NCI-H345 treated with DMSO at 0.1 percent for 48 hours (cell line): ENCODE data around the gene CAMSAP2.

Experiments used
- DNase-seq: peaks from one replicate; lab custom pipeline; 2025; ENCODE audit not compliant: unreplicated experiment; lab: John Stamatoyannopoulos, UW

CAMSAP2 gene

DNA sequence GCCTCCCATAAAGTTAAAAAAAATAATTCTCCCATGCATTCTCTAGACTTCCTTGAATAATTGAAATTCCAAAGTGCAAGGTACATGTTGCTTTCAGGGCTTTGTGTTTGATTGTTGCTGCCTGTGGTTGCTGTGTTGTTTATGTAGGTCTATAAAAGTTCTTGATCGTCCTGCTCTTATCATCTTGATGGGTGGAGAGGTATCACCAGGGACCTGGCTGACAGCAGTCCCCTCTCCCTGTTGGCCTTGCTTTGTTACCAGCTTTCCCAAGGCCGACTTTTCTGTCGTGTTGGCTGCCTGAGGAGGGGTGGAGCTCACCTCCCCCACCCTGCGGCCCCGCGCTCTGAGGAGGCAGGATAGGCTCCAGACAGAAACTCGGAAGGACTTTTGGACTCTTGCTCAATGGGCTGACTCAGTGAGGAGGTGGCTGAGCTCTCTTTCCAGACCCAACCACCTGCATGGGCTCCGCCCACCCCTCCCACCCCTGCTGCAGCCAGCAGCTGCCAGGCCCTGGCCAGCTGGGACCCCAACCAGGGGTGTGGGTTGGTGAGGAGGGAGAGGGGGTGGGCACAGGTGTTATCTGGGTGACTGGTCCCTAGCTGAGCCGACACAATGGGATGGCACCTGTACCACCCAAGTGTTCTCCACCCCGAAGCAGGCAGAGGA, 158.0 kb downstream of the CAMSAP2 start:
- DNase-seq = no peak

DNA sequence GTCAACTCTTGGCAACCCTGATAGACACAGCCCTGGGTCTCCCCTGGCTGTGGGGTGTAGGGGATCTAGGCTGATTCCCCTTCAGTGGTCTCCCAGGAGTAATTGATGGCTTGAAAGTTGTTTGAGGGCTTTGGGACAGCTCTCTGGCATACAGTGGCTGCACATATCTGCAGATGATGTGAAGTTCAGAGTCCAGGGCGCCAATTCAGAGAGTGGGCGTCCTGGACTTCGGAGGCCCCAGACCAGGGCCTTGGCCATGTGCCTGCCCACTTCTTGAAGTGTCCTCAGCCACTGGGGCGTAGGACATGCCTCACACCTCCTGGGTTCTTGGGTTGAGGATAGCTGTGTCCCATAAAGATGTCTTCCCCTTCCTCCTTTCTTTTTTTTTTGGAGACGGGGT, 158.6 kb downstream of the CAMSAP2 start:
- DNase-seq = no peak

DNA sequence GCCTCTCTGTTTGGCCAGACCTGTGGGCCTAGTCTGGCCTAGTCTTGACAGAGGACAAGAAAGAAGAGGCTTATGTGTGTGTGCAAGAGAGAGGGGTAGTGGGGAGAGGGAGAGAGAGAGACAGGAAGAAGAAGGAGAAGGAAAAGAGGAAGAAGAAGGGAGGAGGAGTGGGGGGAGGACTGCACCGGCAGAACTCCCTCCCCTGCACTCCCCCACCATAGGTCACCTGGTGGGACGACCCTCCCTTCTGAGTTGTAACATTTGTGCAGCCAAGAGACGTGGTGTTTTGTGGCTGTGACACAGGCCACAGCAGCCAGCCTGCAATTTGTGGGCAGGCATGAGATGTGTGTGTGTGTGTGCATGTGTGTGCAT, 160.3 kb downstream of the CAMSAP2 start:
- DNase-seq = no peak

DNA sequence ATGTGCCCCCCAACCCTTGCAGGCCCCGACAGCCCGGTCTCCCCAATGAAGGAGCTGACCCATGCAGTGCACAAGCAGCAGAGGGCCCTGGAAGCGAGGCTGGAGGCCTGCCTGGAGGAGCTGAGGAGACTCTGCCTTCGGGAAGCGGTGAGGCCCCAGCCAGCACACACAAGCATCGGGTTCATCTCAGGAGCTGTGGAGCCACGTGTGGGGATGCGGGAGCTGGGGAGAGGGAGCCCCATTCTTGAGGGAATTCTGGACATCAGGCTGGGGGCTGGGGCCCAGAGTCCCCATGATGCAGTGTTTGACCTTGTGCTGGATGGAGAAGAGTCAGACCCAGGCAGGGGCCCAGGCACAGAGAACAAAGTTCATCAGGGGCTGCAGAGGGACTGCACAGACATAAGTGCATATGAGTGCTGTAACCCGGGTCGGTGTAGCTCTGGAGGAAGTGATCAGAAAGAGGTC, 160.8 kb downstream of the CAMSAP2 start:
- DNase-seq = no peak

DNA sequence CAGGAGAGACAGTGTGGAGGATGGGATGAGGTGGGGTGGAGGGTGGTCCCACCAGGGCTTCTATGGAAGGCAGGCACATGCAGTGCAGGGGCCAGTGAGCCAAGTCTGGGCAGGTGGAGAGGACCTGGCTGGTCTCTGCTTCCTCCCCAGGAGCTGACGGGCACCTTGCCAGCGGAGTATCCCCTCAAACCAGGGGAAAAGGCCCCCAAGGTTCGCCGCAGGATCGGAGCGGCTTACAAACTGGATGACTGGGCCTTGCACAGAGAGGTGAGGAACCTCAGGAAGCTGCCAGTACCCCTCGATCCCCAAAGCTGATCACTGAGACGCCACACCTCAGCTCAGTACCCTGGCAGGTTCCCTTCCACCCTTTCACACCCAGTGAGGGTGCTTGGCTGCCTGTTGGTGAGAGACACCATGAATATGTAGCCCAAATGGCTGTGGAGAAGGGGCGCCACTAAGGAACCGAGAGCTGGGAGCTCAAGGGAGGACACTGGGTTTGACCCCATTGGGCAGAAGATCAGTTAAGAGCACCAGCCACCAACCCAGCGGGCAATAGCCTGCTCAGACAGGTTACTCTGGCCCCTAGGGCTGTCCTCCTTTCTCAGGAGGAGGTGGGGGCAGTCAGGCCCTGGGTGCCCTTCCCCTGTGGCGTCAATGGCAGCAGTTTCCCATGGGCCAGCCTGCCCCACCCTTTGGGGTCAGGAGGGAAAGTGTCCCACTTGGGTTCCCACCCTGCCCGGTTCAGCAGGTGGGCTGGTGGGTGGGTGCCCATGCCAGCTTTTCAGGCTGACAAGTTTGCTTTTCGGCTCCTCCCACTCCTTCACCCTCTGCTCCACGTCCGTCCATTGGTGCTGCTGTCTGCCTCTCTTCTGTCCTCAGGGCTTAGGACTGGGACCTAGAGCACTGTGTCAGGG, 161.5 kb downstream of the CAMSAP2 start:
- DNase-seq = no peak

DNA sequence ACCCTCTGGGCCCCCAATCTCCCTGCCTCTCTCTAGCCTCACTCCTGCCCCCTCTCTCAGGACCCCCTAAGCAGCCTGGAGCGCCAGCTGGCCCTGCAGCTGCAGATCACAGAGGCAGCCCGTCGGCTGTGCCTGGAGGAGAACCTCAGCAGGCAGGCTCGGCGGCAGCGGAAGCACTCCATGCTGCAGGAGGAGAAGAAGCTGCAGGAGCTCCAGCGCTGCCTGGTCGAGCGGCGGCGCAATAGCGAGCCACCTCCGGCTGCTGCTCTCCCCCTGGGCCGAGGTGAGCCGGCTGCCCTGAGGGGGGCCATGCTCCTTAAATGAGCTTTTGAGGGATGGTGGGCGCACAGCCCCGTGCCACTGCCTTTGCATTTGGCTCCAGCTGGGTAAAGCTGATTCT, 162.2 kb downstream of the CAMSAP2 start:
- DNase-seq = no peak

DNA sequence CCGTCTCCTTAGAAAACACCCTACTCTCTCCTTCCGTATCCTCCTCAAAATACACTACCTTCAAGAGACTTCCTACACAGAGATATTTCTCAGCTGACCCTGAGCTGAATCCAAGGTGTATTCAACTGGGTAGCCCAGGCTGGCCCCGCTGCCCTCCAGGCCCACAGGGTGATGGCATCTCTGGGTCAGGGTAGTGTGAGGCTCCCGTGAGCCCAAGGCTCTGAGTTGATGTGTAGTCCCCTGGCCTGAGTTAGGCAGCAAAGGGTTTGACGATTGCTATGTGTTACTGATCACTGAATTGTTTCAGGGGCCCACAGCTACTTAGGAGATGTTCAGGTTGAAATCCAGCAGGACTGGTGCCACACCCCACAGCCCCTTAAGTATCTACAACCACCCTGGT, 162.7 kb downstream of the CAMSAP2 start:
- DNase-seq = no peak

DNA sequence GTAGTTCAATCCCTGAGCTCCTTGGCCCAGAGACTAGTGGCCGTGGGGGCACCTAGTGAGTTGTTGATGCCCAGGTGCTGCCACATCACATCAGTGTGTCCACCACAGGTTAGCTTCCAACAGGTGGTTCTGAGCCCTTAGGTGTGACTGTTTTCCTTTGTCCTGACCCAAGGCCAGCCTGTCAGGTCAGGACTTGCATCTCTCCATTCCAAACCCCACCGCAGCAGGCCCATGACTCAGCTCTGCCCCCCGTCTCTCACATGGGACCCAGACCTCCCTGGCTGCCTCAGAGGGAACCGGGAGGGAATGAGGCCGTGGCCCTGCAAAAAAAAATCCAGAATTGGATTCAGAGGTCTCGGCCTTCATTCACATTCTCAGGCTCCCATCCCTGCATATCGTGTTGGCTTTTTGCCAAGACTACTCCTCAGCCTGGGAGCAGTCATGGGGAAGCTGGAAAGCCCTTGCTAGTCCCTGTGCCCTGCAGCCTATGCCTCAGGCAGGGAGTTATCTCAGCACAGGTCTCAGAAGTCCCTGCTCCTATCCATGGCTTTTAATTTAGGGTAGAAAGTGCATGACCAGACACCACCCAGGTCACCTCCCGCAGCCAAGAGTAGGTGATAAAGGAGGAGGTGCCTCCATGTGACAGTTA, 163.2 kb downstream of the CAMSAP2 start:
- no peak for DNase-seq

DNA sequence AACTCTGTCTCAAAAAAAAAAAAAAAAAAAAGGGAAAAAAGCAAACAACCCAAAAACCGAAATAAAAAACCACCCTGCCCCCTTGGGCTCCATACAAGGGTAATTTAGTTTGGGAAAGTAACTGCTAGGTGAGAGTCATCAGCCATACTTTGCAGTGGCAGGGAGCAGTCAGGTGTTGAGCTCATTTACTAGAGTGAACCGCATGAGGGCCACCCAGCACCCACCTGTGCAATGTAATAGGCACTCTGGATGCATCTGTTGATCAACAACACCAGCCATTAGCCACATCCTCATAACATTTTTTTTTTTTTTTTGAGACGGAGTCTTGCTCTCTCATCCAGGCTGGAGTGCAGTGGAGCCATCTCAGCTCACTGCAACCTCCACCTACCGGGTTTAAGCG, 165.1 kb downstream of the CAMSAP2 start:
- no peak for DNase-seq

DNA sequence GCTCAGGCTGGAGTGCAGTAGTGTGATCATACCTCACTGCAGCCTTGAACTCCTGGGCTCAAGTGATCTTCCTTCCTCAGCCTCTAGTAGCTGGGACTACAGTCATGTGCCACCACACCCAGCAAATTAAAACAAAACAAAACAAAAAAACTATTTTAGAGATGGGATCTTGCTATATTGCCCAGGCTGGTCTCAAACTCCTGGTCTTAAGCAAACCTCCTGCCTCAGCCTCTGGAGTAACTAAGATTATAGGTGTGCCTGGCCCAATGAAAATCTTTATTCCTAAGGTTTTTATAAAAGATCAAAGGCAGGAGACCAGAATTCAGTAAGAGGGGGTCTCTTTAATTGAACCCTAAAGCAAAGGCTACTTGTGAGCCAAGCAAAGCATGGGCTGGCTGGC, 166.1 kb downstream of the CAMSAP2 start:
- no peak for DNase-seq

DNA sequence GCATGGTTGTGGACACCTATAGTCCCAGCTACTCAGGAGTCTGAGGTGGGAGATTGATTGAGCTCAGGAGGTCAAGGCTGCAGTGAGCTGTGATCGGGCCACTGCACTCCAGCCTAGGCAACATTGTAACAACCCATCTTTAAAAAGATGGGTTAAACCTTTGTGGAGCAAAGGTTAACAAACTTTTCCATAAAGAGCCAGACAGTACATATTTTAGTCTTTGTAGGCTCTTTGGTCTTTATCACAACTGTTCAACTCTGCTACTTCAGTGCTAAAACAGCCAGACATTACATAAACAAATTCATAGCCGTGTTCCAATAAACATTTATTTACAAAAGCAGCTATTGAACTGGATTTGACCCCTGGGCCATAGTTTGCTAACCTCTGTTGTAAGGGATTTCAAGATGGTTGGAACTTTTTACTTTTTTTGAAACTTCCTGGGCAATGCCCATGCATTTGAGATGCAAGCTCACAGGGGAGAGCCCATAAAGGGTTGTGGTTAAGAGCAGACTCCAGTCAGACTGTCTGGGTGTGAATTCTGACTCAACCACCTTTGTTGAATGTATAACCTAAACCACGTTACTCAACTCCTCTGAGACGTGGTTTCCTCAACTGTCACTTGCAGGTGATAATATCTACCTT, 166.8 kb downstream of the CAMSAP2 start:
- no peak for DNase-seq

DNA sequence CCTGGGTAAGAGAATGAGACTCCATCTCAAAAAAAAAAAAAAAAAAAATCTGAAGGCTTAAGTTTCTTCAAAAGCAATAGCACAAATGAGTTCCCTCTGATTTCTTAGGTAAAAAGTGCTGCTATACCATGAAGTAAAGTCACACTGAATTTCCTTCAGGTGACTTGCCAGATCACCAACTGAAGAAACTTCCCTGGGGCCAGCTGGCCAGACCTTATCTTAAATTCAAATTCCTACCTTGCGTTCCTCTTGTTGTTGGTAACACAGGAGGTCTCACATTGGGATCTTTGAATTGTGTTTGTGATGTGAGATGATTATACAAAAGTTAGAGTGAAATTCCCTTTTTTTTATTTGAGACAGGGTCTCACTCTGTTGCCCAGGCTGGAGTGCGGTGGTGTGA, 167.8 kb downstream of the CAMSAP2 start:
- DNase-seq = no peak

DNA sequence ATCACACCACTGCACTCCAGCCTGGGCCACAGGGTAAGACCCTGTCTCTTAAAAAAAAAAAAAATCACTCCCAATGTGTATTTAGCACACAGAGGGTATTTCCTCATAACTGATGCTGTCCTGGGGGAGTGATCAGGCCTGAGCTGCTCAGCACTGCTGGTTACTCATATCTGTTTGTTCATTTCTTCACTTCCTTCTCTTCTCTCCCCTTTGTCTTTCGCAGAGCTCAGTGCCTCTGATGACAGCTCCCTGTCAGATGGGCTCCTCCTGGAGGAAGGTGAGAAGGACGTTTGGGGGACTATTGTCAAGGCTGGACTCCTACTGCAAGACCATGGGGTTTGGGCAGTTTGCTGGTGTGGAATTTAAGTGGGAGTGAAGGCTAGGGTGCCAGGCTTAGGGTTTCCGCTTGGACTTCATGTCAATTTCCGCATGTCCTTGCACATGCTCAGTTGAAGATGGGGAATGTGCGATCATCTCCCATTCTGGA, 169.0 kb downstream of the CAMSAP2 start:
- no peak for DNase-seq

DNA sequence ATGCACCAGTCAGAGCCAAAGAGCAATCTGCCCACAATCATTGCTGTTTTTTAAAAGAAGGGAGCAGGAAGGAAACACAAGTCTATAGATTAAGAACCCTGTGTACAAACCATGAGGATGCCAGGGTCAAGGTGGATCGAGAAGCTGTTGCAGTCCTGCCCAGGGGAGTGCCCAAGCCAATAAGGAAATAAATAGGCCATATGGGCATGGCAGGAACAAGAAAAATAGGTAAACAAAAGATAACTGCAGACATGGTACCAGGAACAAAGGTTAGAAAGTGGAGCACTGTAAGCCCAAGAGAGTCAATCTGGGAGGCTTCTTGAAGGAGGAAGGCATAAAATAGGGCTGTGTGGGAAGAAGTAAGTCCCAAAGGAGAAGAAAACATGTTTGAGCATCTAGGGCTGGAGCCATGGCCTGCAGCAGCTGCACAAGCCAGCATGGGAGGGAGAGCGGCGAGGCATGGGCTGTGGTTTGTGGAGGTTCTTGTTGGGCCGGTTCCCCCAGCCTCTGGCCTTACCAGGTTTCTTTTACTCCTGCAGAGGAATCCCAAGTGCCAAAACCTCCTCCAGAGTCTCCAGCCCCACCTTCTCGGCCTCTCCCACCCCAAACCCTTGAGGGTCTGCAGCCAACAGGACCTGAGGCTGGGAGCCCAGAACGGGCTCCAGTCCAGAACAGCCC, 169.6 kb downstream of the CAMSAP2 start:
- no peak for DNase-seq

DNA sequence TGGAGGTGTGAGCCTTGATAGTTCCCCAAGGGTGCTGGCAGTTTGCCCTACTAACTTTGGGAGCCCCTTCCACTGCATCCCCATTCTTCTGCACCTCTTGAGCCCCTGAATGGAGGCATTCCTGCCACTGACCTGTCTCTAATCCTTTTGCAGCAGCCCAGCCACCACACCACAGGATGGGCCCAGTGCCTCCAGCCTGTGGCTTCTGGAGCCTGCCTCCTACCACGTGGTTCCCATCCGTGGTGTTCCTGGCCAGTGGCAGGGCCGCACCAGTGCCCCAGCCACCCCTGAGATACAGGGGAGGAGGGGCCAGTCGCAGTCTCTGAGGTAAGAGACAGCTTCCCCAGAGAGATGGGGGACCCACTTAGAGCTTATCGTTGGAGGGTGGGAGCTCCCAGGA, 170.4 kb downstream of the CAMSAP2 start:
- DNase-seq = no peak

DNA sequence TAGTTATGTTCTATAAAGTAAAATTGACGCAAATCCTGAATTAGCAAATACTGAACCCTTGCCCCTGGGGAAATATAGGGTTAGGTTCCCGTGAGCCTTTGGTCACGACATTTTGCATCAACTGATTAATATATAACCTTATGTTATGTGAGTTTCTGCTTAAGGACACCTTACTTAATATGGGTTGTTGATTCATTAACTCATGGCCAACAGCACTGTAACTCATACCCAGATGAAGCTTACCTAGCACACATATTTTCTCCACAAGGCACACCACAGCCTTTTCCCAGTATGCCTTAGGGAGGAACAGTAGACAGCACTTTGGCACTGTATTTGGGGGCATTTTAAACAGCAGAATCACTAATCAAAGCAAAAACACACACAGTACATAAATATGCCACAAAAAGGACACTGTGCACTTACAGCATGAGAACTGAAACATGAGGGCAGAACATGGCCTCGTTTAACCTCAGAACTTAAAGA, 171.1 kb downstream of the CAMSAP2 start:
- no peak for DNase-seq
